ENCODE data around the gene PLEKHG4.

DNA sequence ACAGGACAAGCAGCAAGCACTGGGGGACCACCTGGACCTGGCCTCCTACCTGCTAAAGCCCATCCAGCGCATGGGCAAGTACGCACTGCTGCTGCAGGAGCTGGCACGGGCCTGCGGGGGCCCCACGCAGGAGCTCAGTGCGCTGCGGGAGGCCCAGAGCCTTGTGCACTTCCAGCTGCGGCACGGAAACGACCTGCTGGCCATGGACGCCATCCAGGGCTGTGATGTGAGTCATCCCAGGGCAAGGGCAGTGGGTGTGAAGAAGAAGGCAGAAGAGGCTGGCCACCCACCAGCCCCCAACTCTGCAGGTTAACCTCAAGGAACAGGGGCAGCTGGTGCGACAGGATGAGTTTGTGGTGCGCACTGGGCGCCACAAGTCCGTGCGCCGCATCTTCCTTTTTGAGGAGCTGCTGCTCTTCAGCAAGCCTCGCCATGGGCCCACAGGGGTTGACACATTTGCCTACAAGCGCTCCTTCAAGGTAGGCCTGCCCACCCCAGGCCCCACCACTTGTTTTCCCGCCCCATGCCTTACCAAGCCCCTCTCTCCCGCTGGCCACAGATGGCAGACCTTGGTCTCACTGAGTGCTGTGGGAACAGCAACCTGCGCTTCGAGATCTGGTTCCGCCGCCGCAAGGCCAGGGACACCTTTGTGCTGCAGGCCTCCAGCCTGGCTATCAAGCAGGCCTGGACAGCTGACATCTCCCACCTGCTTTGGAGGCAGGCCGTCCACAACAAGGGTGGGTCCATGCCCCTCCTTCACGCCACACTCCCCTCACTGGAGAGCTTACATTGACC, 7.3 kb downstream of the PLEKHG4 start:
- TF ChIP-seq POLR2A (IDR thresholded peaks at IDR 0.05; ENCODE audit: low read depth, low read length) (no peak), SPI1 (IDR thresholded peaks at IDR 0.05; ENCODE audit: low read depth, low read length) (no peak)

All from GM12891 (cell line).